Omental fat pad (tissue), 4 donors: Measurements from ENCODE around the gene PRIMA1. TPM values are rescaled to one million over a fixed set of nuclear protein-coding genes. Genes with fewer than 3 reads are reported as not detected.

ENCODE experiments used
- ATAC-seq: fragments of 150-250 bp; one replicate; pipeline ENCODE4 v1.9.1; 2016; ENCODE audit warnings: mild to moderate bottlenecking, moderate library complexity; ENCODE audit not compliant: low FRiP score
- DNase-seq: peaks from one replicate; pipeline ENCODE4 v3.0.0-alpha.2; 2019; ENCODE audit warnings: low spot score
- total RNA-seq, 4 donors: library from RNA; depleted of rRNA; stranded (reverse); fragments of >200 nt; gene quantifications; one replicate each; pipeline ENCODE4 v1.1.0, GENCODE V29; 2016
- TF ChIP-seq, protein P1 (sequence below), 3 donors: fragments of 450-650 bp; IDR thresholded peaks; one replicate each; pipeline ENCODE4 v1.5.1; 2016 to 2017; ENCODE audit warnings: antibody characterized with exemption in 3 of 3, mild to moderate bottlenecking in 3 of 3, moderate library complexity in 2 of 3

Gene PRIMA1
- total RNA-seq, 4 donors from 2014 or later = 1.0 to 4.6 (median 3.0) TPM

DNA sequence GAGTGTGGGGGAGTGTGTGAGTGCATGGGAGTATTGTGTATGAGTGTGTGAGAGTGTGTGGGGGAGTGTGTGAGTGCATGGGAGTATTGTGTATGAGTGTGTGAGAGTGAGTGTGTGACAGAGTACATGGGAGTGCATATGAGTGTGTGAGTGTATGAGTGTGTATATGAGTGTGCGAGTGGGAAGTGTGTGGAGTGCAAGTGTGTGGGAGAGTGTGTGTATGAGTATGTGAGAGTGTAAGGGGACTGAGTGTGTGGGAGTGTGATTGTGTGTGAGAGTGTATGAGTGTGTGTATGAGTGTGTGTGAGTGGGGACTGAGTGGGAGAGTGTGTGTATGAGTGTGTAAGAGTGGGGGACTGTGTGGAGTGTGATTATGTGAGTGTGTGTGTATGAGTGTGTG lies 40.7 kb downstream of the PRIMA1 start:
- TF ChIP-seq, protein P1, sequence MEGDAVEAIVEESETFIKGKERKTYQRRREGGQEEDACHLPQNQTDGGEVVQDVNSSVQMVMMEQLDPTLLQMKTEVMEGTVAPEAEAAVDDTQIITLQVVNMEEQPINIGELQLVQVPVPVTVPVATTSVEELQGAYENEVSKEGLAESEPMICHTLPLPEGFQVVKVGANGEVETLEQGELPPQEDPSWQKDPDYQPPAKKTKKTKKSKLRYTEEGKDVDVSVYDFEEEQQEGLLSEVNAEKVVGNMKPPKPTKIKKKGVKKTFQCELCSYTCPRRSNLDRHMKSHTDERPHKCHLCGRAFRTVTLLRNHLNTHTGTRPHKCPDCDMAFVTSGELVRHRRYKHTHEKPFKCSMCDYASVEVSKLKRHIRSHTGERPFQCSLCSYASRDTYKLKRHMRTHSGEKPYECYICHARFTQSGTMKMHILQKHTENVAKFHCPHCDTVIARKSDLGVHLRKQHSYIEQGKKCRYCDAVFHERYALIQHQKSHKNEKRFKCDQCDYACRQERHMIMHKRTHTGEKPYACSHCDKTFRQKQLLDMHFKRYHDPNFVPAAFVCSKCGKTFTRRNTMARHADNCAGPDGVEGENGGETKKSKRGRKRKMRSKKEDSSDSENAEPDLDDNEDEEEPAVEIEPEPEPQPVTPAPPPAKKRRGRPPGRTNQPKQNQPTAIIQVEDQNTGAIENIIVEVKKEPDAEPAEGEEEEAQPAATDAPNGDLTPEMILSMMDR (IDR thresholded peaks at IDR 0.05) = no peak
- no peak for ATAC-seq

DNA sequence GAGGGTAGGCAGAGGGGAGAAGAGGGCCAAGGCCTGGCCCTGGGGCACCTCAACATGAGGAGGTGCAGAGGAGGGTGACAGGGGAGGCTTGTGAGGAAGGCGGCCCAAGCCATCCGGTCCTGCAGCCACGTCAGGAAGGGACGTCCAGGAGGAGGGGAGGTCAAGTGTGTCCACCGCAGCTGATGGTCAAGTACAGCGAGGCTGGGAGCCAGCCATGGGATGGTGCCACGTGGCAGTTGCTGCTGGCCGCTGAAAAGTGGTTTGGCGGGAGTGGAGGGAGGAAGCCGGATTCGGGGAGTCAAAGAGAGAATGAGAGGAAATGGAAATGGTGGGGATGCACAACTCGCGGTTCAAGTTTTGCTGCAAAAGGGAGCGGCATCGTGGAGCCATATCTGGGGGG lies 41.2 kb downstream of the PRIMA1 start:
- no peak for DNase-seq
- ATAC-seq = no peak
- TF ChIP-seq, protein P1 (IDR thresholded peaks at IDR 0.05) = no peak

More for the DNA sequence above, 40.7 kb downstream of the PRIMA1 start:
- DNase-seq = no peak

DNA sequence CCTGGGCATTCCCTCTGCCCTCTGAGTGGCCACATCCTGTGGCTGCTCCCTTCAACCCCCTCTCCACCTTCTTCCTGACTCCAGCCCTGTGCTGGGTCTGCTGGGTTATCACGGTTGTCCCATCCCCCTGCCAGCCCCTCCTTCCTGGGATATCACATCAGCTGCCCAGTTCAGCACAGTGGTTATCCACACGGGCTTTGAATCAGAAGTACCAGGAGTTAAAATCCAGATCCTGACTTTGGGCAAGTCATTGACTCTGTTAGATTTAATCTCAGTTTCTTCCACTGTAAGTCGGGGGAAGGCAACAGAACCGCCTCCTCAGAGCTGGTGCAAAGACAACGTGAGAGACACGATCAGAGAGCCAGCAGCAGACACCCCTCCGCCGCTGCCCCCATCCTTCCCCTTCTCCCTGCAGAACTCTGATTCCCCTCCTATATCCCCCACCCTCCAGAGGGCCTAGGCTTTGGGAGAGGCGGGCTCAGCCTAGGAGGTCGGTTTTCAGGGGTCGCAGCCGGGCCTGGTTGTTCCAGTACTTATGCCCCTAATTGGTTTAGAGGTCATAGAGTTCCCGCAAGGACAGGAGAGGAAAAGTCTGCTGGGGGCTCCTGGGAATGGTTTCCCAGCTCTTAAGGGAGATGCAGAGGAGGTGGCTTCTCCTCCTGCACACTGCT lies 42.5 kb downstream of the PRIMA1 start:
- ATAC-seq (no peak), DNase-seq (no peak)
- TF ChIP-seq, protein P1 (IDR thresholded peaks at IDR 0.05) = no peak

DNA sequence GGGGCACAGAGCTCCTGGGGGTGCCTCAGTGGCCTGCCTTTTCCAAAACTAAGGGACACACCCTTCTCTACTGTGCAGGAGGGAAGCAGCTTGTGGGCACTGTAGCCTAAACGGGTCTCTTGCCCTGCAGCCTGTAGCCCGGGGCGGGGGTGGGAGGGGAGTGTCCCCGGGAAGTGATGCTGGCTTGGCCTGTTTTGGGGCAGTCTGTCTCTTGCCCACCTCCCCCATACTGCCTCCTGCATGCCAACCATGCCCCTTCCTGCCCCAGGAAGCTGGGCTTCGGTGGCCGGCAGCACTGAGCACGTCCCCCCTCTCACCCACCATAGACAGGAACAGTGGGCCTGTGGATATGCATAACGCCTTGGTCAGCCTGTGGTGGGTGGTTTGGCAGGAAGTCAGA lies 43.4 kb downstream of the PRIMA1 start:
- TF ChIP-seq, protein P1 (IDR thresholded peaks at IDR 0.05) = no peak
- DNase-seq (no peak), ATAC-seq (no peak)

DNA sequence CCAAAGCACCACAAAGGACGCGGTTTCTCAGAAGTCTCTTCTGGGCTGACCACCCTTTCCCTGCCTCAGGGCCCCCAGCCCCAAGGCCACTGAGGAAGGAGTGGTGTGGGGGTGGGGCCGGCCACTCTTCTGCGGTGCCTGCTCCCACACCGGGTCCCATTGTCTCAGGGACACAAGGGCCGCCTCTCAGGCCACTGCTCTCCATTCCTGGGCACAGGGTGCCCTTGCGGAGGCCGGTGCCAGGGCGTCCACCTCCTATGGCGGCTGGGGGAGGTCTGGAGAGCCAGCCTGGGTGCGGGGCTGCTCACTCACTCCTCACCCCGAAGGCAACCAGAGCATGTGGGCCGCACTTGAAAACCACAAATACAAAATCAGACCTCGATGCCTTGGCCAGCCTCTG lies 44.1 kb downstream of the PRIMA1 start:
- ATAC-seq (no peak), DNase-seq (no peak)
- TF ChIP-seq, protein P1 (IDR thresholded peaks at IDR 0.05) = no peak

DNA sequence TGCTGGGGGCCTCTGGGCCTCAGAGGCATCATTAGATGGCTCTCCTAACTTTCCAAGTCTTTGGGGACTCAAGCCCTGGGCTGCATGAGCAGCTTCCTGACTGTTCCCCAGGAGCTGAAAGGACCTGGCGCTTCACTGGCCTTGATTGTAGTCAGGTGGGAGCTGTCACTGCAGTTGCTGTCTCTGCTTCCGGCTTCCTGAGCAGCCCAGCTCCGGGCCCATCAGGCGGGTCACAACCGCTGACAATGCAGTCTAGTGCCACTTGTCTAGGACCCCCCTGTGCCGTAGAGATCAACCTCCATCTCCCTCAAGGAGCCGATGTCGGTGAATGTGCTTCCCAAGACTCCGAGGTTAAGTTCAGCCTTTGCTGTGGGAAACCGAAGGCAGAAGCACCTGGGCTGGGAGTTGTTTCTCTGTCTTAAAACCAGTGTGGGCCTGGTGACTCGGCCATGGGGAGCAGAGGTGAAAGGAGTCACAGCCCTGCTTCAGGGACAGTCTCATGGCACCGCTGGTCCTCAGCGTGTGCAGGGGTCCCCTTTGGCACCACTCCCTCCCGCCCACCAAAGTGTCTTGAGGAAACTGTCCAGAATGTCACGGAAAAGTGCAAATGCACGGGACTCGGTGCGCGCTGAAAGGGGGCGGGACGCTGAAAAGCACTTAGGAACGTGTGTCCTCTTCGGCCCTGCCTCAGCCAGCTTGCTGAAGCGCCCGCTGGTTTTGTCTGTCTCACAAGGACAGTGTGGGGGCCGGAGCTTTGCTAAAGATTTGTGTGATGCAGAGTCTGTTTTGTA lies 44.8 kb downstream of the PRIMA1 start:
- TF ChIP-seq, protein P1 (IDR thresholded peaks at IDR 0.05) = no peak
- ATAC-seq = no peak

DNA sequence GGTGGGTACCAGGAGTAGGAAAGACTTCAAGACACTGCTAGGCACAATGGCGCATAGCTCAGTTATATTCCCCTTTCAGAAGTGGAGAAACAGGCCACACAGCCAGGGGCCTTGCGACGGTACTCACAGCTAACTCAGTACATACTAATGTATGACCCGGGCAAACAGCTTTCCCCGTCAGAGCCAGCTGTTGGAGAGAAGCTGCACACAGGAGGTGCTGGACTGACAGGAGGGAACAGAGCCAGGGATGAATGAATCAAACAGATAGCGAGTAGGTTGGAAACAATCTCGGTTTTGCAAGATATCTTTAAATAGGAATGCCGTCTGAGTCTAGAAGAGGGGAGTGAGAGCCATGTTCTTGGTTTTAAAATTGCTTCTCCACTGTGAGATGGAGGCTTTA lies 45.5 kb downstream of the PRIMA1 start:
- DNase-seq (no peak), ATAC-seq (peak; percentile 90)
- TF ChIP-seq, protein P1 (IDR thresholded peaks at IDR 0.05) = no peak

More for the DNA sequence above, 44.8 kb downstream of the PRIMA1 start:
- DNase-seq = no peak
